ENCODE measurements around the gene COMMD8.
"Not testable (repeated sequence)": the region's sequence is repeated elsewhere in the genome, so short reads cannot be mapped to it uniquely, and the experiment has no call there.

Gene COMMD8

DNA sequence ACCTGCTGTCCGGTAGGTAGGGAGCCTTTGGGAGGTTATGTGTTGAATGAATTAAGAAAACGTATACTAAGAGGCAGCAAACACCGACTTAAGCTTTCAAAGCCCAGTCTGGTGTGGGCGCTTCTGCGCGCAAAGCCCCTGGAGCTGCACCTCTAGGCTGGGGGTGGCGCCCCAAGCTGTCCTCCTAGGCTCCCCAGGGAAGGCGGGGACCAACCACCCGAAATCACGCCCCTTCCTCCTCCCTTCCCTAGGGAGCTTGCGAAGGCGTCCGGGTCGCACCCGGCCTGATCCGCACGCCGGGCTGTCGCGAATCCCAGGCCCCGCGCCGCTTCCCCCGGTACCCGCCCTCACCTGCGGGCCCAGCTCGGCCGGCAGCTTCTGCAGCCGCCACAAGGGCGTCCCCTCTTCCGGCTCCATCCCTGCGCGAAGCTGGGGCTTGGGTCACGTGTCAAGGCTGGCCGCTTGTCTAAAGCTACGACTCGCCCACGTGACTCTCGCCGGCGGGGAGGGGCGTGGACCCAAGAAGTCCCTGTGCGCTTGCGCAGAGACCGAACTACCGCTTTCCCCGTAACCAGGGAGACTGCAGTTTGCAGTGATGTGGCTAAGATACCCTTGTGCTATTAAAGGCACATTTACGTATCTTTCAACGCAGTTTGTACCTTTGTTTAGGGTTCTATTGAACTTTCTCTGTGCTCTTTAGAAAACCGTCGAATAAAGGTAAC is at the start of gene COMMD8:
TSS of gene COMMD8 (minus strand) at position 468 of the 722 bp plus-strand sequence. CDS start at position 417, 51 bp downstream.
- peak; percentile 98 for DNase-seq (ENCODE audit: low spot score)

DNA sequence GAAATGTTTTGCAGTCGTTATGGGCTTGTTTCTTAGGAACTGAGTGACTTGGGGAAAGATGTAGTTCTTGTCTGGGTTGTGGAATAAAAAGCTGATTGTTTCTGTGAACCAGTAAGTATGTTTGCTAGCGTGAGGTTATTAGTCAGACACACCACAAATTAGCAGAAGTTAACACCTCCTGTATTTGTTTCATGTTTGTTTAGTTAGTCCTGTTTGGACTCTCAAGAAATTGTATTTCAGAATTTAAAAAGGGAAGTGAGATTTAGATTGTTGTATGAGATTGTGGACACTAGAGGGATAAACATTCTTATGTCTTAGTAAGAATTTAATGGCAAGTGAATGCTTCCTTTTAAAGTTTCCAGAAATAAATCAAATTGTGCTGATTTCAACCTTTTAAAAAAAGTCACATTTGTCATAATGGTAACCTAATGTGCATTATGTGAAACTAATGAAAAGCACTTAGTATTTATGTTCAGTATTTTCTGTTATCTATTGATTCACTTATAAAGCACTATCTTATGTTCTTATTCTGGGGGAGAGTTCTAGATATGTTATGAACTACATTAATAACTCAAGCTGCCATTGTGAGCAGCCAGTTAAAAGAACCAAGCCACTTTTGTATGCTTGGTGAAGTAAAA is 47.1 kb upstream of the COMMD8 start:
- peak; percentile 37 for DNase-seq (ENCODE audit: low spot score)

DNA sequence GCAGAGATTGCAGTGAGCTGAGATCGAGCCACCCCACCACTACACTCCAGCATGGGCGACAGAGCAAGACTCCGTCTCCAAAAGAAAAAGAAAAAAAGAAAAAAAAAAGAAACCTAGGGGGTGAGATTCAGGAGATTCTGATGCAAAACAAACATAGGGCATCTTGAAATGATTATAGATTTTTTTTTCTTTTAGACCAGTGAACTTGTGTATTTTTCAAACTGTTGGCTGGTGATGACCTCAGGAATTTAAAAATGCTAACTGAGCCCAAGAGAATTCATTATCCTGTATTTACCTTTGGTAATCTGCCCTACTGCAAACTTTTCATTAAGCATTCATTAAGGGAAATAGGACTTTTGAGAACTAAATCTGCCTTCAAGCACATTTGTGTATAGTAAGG is 42.2 kb upstream of the COMMD8 start:
- DNase-seq (ENCODE audit: low spot score), result no peak

DNA sequence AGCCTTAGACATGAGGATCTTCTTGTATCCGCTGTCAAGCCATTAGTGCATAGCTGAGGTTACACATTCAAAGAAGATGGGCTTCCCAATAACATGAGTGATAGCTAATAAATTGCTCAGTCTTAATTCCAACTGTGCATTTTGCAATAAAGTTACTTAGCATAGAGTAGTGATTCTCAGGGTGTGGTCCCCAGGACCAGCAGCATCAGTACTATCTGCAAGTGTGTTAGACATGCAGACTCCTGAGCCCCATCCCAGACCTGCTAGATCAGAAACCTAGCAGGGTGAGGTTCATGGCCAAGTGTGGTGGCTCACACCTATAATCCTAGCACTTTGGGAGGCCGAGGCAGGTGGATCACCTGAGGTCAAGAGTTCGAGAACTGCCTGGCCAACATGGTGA is 41.6 kb upstream of the COMMD8 start:
- DNase-seq (ENCODE audit: low spot score), result no peak

DNA sequence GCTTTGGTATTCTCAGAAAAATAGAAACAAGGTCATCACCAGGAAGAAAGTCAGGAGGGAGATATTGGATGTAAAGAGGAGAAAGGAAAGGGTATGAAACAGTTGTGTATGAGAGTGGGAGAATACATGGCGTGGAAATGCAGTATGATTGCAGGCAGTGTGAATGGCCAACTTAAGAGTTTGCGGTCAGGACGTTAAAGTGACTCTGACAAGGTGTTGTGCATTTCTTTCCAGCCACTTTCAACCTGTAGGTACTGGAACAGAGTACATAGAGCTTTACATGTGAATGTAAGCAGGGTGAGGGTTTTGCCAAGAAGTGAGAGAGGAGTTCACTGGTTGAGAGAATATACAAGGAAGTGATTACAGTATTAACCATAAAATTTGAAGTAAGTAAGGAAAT is 37.3 kb upstream of the COMMD8 start:
- no peak for DNase-seq (ENCODE audit: low spot score)

DNA sequence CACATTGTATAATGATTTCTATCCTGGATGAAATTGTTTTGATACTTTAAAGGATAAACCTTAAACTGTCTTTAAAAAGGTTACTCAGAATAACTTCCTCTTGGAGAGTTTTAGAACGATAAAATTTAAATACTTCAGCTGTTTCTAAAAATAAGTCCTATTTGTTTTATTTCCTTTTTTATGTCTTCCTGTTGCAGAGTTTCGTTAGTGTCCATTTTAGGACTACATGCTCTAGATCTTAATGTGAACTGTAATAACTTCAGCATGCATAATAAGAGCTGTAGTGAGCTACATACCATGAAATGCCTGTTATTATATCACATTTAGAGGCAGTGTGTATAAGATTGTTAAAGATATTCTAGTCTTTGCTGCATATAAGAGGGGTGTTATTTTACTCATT is 36.2 kb upstream of the COMMD8 start:
- no peak for DNase-seq (ENCODE audit: low spot score)

DNA sequence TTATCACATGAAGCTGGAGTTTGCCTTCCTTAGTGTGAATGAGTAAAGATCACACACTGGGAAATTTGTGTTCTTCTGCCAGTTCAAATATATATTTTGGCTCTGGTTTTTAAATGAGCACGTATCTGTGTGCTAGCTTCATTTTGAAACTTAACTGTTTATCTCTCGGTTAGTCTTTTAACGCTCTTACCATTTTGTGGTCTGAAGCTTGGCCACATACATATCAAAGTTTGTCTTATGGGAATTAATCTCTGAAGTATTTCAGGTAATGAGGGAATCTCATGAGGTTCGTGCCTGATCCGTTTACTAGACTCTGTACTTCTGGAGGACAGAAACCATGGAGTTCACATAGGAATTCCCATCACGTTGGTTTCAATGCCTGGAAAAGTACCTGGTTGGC is 35.4 kb upstream of the COMMD8 start:
- DNase-seq (ENCODE audit: low spot score), result no peak

DNA sequence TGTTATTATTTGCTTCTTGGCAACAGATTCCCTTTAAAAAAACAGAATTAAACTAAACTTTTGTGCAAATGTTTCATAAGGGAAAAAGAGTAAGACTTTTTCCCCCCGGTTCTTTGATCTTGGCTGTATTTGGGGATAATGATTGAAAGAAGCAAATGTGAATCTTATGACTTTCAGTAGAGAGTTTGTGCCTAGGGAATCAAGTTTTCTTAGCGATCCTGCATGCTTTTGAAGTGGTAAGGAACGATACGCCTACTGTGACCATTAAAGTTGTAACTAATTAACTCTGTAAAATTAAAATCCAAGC is 30.6 kb upstream of the COMMD8 start:
- DNase-seq (ENCODE audit: low spot score), result no peak

DNA sequence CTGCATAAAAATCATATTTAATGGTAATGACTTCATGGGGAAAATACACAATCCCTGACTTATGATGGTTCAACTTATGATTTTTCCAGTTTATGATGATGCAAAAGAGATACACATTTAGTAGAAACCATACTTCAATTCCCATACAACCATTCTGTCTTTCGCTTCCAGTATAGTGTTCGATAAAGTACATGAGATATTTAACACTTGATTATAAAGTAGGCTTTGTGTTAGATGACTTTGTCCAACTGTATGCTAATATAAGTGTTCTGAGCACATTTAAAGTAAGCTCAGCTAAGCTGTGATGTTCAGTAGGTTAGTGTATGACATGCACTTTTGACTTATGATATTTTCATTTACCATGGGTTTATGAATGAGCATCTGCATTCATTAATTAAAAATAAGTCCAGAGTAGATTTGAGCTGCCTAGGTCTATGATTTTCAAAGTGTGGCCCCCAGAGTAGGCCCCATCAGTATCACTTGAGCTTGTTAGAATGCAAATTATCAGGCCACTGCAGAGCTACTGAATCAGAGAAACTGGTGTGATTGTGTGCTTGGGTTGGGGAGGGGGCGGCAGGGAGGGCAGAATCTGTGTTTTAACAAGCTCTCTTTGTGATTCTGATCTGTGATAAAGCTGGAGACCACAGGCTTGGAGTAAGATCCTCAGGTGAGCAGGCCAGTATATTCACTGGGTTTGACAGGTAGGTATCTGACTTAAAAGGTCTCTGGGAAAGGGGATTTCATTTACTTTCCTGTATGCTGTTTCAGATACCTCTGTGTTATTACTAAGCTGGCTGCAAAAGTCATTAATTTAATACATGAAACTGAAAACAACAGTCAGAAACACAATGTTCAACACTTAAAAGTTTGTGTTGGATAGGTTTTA is 30.0 kb upstream of the COMMD8 start:
- DNase-seq (ENCODE audit: low spot score), result no peak

DNA sequence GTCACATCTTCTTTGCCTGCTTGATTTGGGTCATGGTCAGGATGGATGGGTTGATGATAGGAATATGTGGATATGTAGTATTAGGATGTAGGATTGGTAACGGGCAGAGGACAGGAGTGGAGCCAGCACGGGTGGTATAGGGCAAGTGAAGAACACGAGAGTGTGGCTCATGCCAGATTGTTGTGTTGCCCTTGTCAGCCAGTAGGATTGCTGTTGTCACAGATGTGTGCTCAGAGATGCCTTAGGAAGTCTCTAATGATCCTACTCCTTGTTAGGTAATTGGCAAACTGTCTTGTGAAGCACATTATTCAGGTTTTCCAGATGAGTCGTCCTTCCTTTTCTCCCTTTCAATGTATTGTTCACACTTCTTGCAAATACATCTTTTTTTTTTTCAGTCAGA is 27.0 kb upstream of the COMMD8 start:
- DNase-seq (ENCODE audit: low spot score), result peak; percentile 51

DNA sequence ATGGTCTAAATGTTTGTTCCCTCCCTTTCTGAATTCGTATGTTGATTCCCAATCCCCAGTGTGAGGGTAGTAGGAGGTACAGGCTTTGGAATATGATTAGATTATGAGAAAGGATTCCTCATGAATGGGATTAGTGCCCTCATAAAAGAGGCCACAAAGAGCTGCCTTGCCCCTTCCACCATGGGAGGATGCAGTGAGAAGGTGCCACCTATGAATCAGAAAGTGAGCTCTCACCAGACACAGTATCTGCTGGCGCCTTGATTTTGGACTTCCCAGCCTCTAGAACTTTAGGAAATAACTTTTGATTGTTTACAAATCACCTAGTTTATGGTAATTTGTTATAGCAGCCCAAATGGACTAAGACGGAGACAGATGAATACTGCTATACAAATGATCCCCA is 25.2 kb upstream of the COMMD8 start:
- DNase-seq (ENCODE audit: low spot score), result no peak

DNA sequence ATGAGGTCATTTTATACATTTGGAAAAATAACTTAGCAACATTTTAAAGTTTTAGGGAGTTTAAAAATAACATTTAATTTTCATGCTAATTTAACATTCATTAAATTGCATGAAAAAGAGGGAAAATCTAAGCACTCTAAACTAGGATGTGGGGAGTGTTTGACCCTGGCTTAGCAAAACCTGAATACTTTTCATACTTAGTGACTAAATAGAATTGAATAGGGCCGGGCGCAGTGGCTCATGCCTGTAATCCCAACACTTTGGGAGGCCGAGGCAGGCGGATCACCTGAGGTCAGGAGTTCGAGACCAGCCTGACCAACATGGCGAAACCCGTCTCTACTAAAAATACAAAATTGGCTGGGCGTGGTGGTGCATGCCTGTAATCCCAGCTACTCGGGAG is 23.2 kb upstream of the COMMD8 start:
- not testable (repeated sequence) for DNase-seq (ENCODE audit: low spot score)

DNA sequence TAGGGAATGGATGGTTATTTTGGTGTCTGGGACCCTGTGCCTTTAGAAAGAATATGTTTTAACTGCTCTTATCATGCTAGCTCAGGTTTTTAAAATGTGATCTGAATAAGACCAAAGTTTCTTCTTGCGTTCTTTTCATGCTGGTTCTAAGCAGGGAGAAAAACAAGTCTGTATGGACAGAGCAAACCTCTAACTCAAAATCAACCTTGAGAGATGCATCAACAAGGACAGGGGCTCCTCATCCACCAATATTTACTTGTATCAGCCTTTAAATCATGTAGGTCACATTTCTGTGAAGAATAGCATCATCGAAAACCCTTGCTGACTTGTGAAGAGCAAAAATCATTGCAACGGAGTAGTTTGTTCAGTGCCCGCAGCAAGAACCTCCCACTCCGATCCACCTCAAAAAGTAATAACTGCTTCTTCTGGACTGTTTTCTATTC is 22.8 kb upstream of the COMMD8 start:
- DNase-seq (ENCODE audit: low spot score), result peak; percentile 23

DNA sequence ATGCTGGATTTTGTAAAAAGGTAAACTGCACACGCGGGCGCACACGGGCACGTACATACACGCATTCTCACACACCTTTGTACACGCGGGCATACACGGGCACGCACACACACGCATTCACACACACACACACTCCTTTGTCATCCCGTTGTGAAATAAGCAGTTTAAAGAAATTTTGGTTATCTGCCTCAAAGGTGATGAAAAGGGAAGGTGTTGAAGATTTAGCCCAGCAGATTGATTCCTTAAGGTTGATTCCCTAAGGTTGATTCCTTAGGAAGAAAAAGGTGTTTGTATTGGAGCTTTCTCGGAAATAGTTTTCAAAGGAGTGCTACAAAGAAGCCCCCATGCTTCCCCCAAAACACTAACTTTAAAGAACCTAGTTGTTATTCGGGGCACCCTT is 22.3 kb upstream of the COMMD8 start:
- DNase-seq (ENCODE audit: low spot score), result peak; percentile 14

DNA sequence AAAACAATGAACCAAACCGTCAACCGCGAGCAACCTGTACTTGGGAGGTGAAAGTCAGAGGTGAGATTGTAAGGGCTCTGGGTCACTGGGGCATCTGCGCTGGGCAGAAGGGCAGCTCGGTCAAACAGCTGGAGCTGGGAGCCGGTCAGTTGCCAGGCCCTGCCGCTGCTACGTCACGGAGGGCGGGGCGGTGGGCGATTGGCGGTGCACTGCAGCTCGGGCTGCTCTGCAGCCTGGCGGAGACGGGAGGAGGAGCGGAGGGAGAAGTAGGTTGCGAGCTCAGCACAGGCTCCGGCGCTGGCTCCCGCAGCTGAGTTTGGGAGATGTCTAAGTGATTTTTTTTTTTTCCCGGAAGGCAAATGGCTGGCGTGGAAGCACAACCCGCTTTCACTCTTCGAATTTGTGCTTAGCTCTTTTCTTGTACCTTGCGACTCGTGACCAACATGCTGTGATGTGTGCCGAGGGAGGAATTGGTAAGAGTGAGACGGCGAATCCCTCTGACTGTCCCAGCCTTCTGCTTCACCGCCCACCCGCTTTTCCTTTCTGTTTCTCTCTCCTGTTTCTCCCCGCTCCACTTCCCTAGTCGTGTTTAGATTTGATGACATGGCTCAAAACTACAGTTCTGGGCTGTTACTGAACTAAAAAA is 21.7 kb upstream of the COMMD8 start, which contains the start of gene ATP10D:
TSS of gene ATP10D (plus strand) at position 229 of the 646 bp plus-strand sequence. CDS start 27,266 bp downstream, outside the sequence.
- peak; percentile 94 for DNase-seq (ENCODE audit: low spot score)

DNA sequence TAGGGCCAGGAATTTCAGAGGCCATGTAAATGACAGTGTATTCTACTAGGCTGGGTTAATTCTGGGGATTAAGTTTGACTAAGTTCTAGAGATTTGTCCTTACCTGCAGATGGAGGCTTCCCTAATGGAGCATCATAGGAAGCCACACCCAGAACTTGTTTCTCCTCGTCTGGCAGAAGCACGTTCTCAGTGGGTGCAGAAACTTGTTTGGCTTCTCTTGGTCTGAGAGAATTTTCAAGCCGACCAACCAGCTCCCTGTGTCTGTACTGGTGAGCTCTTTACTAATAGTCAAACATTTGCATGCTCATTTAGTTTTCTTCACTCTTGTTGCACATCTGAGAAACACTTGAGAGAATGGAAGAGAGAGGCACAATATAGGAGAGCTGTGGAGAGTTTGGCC is 20.7 kb upstream of the COMMD8 start:
- DNase-seq (ENCODE audit: low spot score), result no peak

DNA sequence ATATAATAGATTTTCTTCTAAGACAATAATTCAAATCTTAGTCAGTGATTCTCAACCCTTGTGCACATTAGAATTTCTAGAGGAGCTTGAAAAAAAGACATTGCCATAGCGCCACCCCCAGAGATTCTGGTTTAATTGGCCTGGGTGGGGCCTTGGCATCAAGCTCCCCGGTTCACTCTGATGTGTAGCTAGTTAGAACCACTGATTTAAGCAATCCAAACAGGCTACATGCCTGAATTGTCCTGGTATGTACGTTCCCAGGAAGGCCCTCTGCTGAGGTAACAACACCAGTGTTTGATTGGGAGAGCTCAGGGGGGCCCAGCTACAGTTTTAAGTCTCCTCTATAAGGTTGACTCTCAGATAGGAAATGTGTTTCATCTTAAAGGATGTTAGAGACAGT is 20.2 kb upstream of the COMMD8 start:
- peak; percentile 74 for DNase-seq (ENCODE audit: low spot score)

DNA sequence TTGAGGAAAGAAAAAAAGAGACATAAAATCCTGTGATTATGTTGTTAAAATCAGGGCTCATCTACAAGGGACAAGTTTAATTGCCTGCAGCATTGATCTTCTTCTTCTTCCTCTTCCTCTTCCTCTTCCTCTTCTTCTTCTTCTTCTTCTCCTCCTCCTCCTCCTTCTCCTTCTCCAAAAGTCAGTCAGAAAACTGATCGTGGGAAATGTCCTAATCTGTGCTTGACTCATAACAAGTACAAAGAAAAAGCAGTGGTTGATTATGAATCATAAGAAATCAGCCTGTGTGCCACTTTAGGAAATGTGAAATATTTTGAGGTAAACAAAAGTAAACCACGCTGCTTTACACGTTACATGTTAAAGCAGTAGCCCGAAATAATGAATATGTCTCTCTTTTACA is 18.8 kb upstream of the COMMD8 start:
- no peak for DNase-seq (ENCODE audit: low spot score)

DNA sequence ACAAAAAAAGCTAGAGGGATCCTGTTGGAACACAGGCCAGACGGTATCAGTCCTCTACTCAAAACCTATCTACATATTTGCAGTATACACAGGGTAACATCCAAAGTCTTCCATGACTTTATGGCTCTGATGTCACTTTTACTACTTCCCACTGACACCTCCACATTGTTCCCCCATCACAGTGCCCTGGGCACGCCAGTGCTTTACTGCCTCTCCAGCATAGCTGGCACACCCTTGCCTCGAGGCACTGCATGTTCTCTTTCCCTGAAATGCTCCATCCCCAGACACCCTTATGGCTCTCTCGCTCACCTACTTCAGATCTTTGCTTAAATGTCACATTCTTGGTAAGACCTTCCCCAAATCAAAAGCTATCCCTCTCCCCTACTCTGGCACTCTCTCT is 15.3 kb upstream of the COMMD8 start:
- no peak for DNase-seq (ENCODE audit: low spot score)

DNA sequence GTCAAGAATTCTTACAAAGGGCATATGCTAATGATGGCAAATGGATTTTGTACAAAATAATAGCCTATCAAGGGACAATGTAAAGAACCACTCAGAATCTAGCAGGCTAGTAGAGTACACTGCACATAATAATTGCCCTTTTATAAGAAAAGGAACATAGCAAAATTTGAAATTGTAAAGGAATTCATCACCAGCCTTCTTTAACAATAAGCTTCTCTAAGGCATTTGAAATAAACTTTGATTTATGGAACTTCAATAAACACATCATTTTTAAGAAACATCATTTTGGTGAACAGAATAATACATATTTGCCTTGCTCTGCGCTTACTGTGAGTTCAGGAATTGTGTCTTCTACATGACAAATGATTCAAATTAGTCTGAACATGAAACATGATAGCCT is 11.9 kb upstream of the COMMD8 start:
- no peak for DNase-seq (ENCODE audit: low spot score)

DNA sequence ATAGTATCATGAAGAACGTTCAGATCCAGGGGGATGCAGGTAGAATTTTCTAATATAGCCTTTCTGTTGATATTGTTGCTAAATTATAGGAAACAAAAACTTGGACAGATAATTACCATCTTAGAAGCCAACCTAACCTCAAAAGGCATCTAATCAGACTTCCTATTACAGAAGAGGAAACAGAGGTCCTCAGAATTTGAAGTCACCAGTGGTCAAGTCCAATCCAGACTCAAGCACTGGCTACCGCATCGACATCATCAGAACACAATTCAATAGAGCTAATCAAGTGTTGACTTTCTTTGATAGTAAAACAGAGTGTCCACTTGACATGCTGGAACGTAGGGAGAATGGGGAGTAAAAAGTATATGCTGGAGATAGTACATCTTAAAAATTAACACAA is 11.3 kb upstream of the COMMD8 start:
- DNase-seq (ENCODE audit: low spot score), result no peak

DNA sequence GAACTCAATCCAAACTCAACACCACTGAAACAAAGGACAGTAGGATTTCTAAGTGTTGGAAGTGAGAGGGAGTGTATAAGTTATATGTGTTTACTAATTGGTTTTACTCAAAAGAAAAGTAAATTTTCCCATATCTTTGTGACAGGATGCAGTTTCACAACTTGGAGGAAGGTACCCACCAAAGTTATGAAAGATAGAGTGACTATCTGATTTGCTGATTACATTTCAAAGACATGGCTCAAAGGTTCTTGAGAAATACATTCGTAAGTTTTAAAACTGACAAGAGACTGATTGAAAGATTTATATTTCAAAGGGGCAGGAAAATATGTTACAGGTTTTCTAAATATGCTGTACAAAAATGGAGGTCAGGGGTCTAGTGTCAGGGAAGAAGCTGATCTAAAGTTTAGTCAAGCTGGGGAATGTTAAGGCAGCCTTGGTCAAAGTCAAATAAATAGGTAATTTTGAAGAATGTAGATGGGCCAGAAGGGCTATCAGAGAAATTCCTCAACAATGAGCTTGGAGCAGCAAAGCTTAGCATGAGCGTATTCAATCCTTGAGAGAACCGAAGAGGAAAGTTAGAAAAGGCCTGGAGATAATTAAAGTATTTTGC is 9.7 kb upstream of the COMMD8 start:
- DNase-seq (ENCODE audit: low spot score), result no peak

All from kidney tubule cell (primary cell).